ENCODE results near the gene F7.

DNA sequence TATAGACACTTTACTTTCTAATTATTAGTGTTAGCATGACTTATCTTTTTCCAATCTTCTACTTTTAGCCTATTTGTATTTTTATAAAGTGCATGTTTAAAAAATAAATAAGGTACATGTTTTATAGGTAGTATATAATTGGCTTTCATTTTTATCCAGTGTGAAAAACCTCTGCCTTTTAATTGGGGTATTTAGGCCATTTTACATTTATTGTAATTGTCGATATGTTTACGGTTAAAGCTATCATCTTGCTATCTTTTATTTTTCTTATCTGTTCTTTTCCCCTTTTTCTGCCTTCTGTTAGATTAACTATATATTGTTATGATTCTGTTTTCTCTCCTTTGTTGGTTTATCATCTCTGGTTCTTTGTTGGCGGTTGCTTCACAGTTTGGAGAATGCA lies 62.0 kb downstream of the F7 start:
- TF ChIP-seq NFRKB (IDR thresholded peaks at IDR 0.05) (no peak), BHLHE40 (IDR thresholded peaks at IDR 0.05; ENCODE audit: borderline replicate concordance) (no peak)

Measured in HEK293T (cell line).